Endothelial cell of umbilical vein (primary cell): Measurements from ENCODE around the gene ACTN1. TPM values are rescaled to one million over a fixed set of nuclear protein-coding genes. Genes with fewer than 3 reads are reported as not detected.

Experiments
- BruUV-seq: library from RNA; stranded (reverse); fragments of 400-500 nt; replicated peaks from 2 replicates; lab custom pipeline; 2021; lab: Mats Ljungman, UMichigan
- CTCF ChIA-PET: fragments of 300-600, 350-600 bp; sonication (Branson Sonifier 250); formaldehyde crosslinking; loops from one replicate; lab custom pipeline; 2021; ENCODE audit warnings: antibody characterized with exemption, inconsistent platforms; lab: Charles Lee
- POLR2A ChIA-PET: fragments of 300-600, 350-600 bp; sonication (Branson Sonifier 250); formaldehyde crosslinking; loops from one replicate; lab custom pipeline; 2021; ENCODE audit warnings: antibody characterized with exemption, inconsistent platforms; lab: Charles Lee
- DNase-seq: peaks from one replicate; pipeline ENCODE4 v3.0.0-alpha.2; 2011; ENCODE audit warnings: low read depth, low spot score
- FAIRE-seq: peaks from 2 replicates; lab custom pipeline; 2011; peaks lifted over from hg19 to GRCh38; lab: Jason Lieb, UNC
- H2AFZ ChIP-seq: 2 replicates; pipeline ENCODE4 v1.6.0; 2012; ENCODE audit warnings: low read depth, low read length, control low read depth, inconsistent platforms
- H3K27ac ChIP-seq: 2 replicates; pipeline ENCODE4 v1.5.1; 2011; ENCODE audit warnings: low read depth, mild to moderate bottlenecking, control low read depth, low read length, moderate library complexity; ENCODE audit not compliant: insufficient read depth
- H3K27me3 ChIP-seq, 2 experiments: 2 replicates each; pipeline versions ENCODE4 v1.6.0 to v1.6.1; 2011; ENCODE audit warnings: low read length in 2 of 2, mixed read lengths in 1 of 2; ENCODE audit not compliant: control insufficient read depth in 2 of 2, insufficient read depth in 2 of 2
- H3K36me3 ChIP-seq, 2 experiments: 2 replicates in 1 of 2; 3 replicates in 1 of 2; pipeline ENCODE4 v1.5.1; 2011; ENCODE audit warnings: low read length in 2 of 2, mild to moderate bottlenecking in 1 of 2, moderate library complexity in 1 of 2; ENCODE audit not compliant: control insufficient read depth in 2 of 2, insufficient read depth in 2 of 2; ENCODE audit errors: extremely low read depth in 1 of 2
- H3K4me1 ChIP-seq: 3 replicates; pipeline ENCODE4 v1.5.1; 2011; ENCODE audit warnings: mild to moderate bottlenecking, low read length; ENCODE audit not compliant: control insufficient read depth, insufficient read depth; ENCODE audit errors: extremely low read depth
- H3K4me2 ChIP-seq: 2 replicates; pipeline ENCODE4 v1.6.1; 2011; ENCODE audit warnings: low read length, control low read depth, mixed read lengths; ENCODE audit not compliant: insufficient read depth
- H3K4me3 ChIP-seq, 3 experiments: fragments of 200-600 bp in 1 of 3; sonication (generic), shearing (Covaris generic) in 1 of 3; replicated peaks in 1 of 3; 2 replicates each; pipeline ENCODE4 v1.5.1; 2011 to 2016; ENCODE audit warnings: control low read depth in 3 of 3, low read length in 3 of 3, mild to moderate bottlenecking in 2 of 3, inconsistent platforms in 1 of 3, low read depth in 1 of 3, moderate library complexity in 1 of 3; ENCODE audit not compliant: insufficient read depth in 1 of 3
- H3K79me2 ChIP-seq: 2 replicates; pipeline ENCODE4 v1.6.0; 2012; ENCODE audit warnings: low read length, inconsistent platforms; ENCODE audit not compliant: control insufficient read depth, insufficient read depth
- H3K9ac ChIP-seq: replicated peaks from 2 replicates; pipeline ENCODE3; 2011; ENCODE audit warnings: low read length, control low read depth; ENCODE audit not compliant: insufficient read depth; ENCODE audit errors: extremely low read depth
- H3K9me1 ChIP-seq: replicated peaks from 3 replicates; pipeline ENCODE4 v1.6.0; 2011; ENCODE audit warnings: mild to moderate bottlenecking, low read length; ENCODE audit not compliant: control insufficient read depth, insufficient read depth; ENCODE audit errors: extremely low read depth
- H3K9me3 ChIP-seq: replicated peaks from 2 replicates; pipeline ENCODE4 v1.5.1; 2012; ENCODE audit warnings: low read length, inconsistent platforms; ENCODE audit not compliant: control insufficient read depth, insufficient read depth
- H4K20me1 ChIP-seq: replicated peaks from 2 replicates; pipeline ENCODE3; 2011; ENCODE audit warnings: mild to moderate bottlenecking, low read length; ENCODE audit not compliant: control insufficient read depth, insufficient read depth; ENCODE audit errors: extremely low read depth
- EZH2 ChIP-seq: IDR thresholded peaks from 2 replicates; pipeline ENCODE4 v1.6.1; 2012; ENCODE audit warnings: borderline replicate concordance, low read depth, mild to moderate bottlenecking, moderate library complexity, low read length, inconsistent platforms; ENCODE audit not compliant: severe bottlenecking
- FOS ChIP-seq: IDR thresholded peaks from 2 replicates; pipeline ENCODE4 v1.6.1; 2011; ENCODE audit warnings: mild to moderate bottlenecking, low read length, moderate library complexity, borderline replicate concordance; ENCODE audit not compliant: insufficient read depth
- GATA2 ChIP-seq: IDR thresholded peaks from 2 replicates; pipeline ENCODE4 v1.7.0; 2011; ENCODE audit warnings: low read depth, mild to moderate bottlenecking, moderate library complexity, mixed read lengths, low read length; ENCODE audit not compliant: insufficient read length, insufficient read depth
- JUN ChIP-seq: IDR thresholded peaks from 2 replicates; pipeline ENCODE4 v1.6.1; 2011; ENCODE audit warnings: borderline replicate concordance, low read depth; ENCODE audit not compliant: insufficient read length, insufficient read depth
- MYC ChIP-seq: IDR thresholded peaks from one replicate; pipeline ENCODE4 v1.6.1; 2011; ENCODE audit warnings: mild to moderate bottlenecking, low read depth, low read length
- POLR2A ChIP-seq: IDR thresholded peaks from 2 replicates; pipeline ENCODE4 v1.6.1; 2012; ENCODE audit warnings: low read depth, mild to moderate bottlenecking, control low read depth, low read length
- POLR2AphosphoS5 ChIP-seq: IDR thresholded peaks from 2 replicates; pipeline ENCODE4 v1.6.1; 2012; ENCODE audit warnings: low read depth, mild to moderate bottlenecking, control low read depth, low read length, moderate library complexity; ENCODE audit not compliant: insufficient read depth
- dilution Hi-C: fragments of 300-500 bp; cut with MboI; formaldehyde crosslinking; loops from one replicate; pipeline ENCODE4 v1.15.0; 2019; ENCODE audit warnings: low sequenced_read_pairs; ENCODE audit not compliant: extremely low pct_ligation_motif_present
- intact Hi-C: fragments of 100-400 bp; cut with micrococcal nuclease; formaldehyde crosslinking; loops from one replicate; pipeline ENCODE4 v1.10.0; 2022
- polyA plus RNA-seq, 4 experiments: library from polyadenylated mRNA; depleted of rRNA in 3 of 4; stranded (reverse) in 3 of 4; unstranded in 1 of 4; fragments of >200 nt; gene quantifications; 2 replicates each; pipeline versions ENCODE4 v1.2.1 to v1.2.3, GENCODE V29; 2011 to 2012; ENCODE audit warnings: missing spikeins in 1 of 4
- total RNA-seq: library from RNA; stranded (reverse); gene quantifications from 2 replicates; pipeline ENCODE4 v1.2.3, GENCODE V29; 2021
- TF ChIP-seq, protein P1 (sequence below), 2 donors: IDR thresholded peaks; 1 replicate in 1 of 2; 2 replicates in 1 of 2; pipeline ENCODE4 v1.5.1; 2011; ENCODE audit warnings: low read length in 2 of 2, mild to moderate bottlenecking in 2 of 2, moderate library complexity in 2 of 2, control low read depth in 1 of 2, inconsistent platforms in 1 of 2, low read depth in 1 of 2; ENCODE audit not compliant: insufficient read depth in 1 of 2; ENCODE audit errors: extremely low read depth in 1 of 2
- TF ChIP-seq, protein P2 (sequence below): IDR thresholded peaks from 2 replicates; pipeline ENCODE4 v1.6.1; 2011; ENCODE audit not compliant: insufficient read depth, insufficient read length

Gene ACTN1
- total and polyA plus RNA-seq, 2 donors (not counting 3 experiments of a cell fraction or from before 2014, with no cell fraction given), result 442 to 463 TPM

DNA sequence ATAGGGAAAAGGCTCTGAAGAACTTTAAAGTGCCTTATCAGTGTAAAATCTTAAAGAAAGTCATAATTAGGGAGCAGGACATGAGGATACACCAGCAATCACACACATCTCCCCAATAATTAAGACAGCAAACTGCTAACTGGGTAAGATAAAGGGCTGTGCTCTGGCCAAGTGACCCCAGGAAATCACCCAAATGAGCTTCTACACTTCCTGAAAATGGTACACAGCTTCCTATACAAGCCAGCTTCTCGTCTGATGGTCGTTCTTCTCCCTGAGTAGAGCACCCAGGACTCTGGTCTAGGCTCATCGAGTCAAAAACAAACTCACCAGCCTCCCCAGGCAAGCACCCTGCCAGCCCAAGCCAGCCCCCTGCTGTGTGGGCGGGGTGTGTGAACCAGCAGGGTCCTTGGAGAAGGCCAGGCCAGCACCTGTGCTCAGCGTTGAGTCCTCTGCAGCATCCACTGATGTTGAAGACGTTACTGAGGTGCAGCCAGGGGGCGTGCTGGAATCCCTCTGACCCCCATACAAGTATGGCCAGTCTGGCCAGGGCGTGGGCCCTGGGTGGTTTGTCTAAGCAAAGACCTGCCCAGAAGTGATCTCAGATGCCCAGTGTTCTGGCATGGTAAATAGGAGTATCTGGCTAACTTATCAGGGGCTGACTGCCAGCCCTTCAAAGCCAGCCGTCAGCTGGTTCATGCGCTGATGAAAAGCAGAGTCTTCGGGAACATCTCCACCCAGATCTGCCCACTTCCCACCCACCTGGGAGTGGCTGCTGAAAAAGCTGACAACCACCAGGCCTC is 41.4 kb downstream of the ACTN1 start:
- H3K27ac ChIP-seq, result peak overlapping the region; percentile 88

More for the DNA sequence above, 41.4 kb downstream of the ACTN1 start:
- CTCF ChIA-PET, result interaction anchor here (0.7 to 4.0 kb wide), 13 partner anchors 11 to 164 kb away, joined by 3 to 25 read pairs (median 5); no protein-coding TSS in a partner anchor
- H3K36me3 ChIP-seq, result peaks cover 4 to 6% of the 10 kb centered on the region in 2 experiments
- H3K4me3 ChIP-seq, result no peak overlapping the region
- peaks cover 98% of the 10 kb centered on the region for H3K79me2 ChIP-seq
- no TSS peak for BruUV-seq
- POLR2A ChIA-PET, result interaction anchor here (1.4 kb wide), 1 partner anchor 14 kb away, joined by 3 read pairs; no protein-coding TSS in a partner anchor
- peaks cover 61% of the 10 kb centered on the region for H3K4me1 ChIP-seq
- peak overlapping the region; percentile 27 for H3K4me2 ChIP-seq
- TF ChIP-seq JUN (no peak), FOS (no peak), EZH2 (no peak), POLR2A (no peak), GATA2 (peak; percentile 36), MYC (no peak), POLR2AphosphoS5 (peak; percentile 29)
- TF ChIP-seq, protein P1, sequence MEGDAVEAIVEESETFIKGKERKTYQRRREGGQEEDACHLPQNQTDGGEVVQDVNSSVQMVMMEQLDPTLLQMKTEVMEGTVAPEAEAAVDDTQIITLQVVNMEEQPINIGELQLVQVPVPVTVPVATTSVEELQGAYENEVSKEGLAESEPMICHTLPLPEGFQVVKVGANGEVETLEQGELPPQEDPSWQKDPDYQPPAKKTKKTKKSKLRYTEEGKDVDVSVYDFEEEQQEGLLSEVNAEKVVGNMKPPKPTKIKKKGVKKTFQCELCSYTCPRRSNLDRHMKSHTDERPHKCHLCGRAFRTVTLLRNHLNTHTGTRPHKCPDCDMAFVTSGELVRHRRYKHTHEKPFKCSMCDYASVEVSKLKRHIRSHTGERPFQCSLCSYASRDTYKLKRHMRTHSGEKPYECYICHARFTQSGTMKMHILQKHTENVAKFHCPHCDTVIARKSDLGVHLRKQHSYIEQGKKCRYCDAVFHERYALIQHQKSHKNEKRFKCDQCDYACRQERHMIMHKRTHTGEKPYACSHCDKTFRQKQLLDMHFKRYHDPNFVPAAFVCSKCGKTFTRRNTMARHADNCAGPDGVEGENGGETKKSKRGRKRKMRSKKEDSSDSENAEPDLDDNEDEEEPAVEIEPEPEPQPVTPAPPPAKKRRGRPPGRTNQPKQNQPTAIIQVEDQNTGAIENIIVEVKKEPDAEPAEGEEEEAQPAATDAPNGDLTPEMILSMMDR (IDR thresholded peaks at IDR 0.05; ENCODE audit: extremely low read depth in 1 of 2, insufficient read depth in 1 of 2, low read depth in 1 of 2, low read length in 2 of 2), result peak; percentile 14 to 47
- TF ChIP-seq, protein P2, sequence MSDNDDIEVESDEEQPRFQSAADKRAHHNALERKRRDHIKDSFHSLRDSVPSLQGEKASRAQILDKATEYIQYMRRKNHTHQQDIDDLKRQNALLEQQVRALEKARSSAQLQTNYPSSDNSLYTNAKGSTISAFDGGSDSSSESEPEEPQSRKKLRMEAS, result no peak
- intact Hi-C loops, result loop anchor here (2.0 kb wide), 1 partner anchor 97 kb away; no protein-coding TSS in a partner anchor
- DNase-seq, result peak; percentile 72
- no peaks in the 10 kb centered on the region for H3K27me3 ChIP-seq
- peak; percentile 60 for FAIRE-seq
- no peaks in the 10 kb centered on the region for H4K20me1 ChIP-seq
- no peak overlapping the region for H2AFZ ChIP-seq
- H3K9ac ChIP-seq, result peak overlapping the region; percentile 65
- no peaks in the 10 kb centered on the region for H3K9me3 ChIP-seq
- no peaks in the 10 kb centered on the region for H3K9me1 ChIP-seq
- dilution Hi-C loops, result no loop called here
